Panc1 (cell line): ENCODE results near the gene RAB30. TPM values are rescaled to one million over a fixed set of nuclear protein-coding genes. Genes with fewer than 3 reads are reported as not detected.

ENCODE experiments used
- ATAC-seq: fragments of 200-7000 bp; cut with Tn5 transposase; 2 replicates; pipeline ENCODE4 v1.9.1; 2020; ENCODE audit warnings: mild to moderate bottlenecking, moderate library complexity
- BruUV-seq: library from RNA; stranded (reverse); fragments of 400-500 nt; replicated peaks from 2 replicates; lab custom pipeline; 2021; lab: Mats Ljungman, UMichigan
- CTCF ChIA-PET: fragments of 300-600 bp; sonication (Branson Sonifier 250); formaldehyde crosslinking; loops from one replicate; lab custom pipeline; 2022; ENCODE audit warnings: antibody characterized with exemption; lab: Charles Lee
- POLR2A ChIA-PET: fragments of 300-600 bp; sonication (Branson Sonifier 250); formaldehyde crosslinking; loops from one replicate; lab custom pipeline; 2022; ENCODE audit warnings: antibody characterized with exemption; lab: Charles Lee
- DNase-seq: peaks from one replicate; pipeline ENCODE4 v3.0.0-alpha.2; 2010; ENCODE audit warnings: low read depth, low spot score
- H3K27ac ChIP-seq: 2 replicates; pipeline ENCODE4 v1.5.1; 2011; ENCODE audit warnings: mild to moderate bottlenecking, low read length, inconsistent platforms
- H3K27me3 ChIP-seq: fragments of 200-500 bp; sonication (Bioruptor generic); 2 replicates; pipeline ENCODE4 v1.6.0; 2014; ENCODE audit warnings: low read length, inconsistent platforms; ENCODE audit not compliant: control insufficient read depth, insufficient read depth
- H3K36me3 ChIP-seq: fragments of 200-500 bp; sonication (Bioruptor generic); 2 replicates; pipeline ENCODE4 v1.5.1; 2014; ENCODE audit warnings: inconsistent platforms, mild to moderate bottlenecking, low read length, moderate library complexity; ENCODE audit not compliant: control insufficient read depth, insufficient read depth
- H3K4me1 ChIP-seq: 2 replicates; pipeline ENCODE4 v1.5.1; 2011; ENCODE audit warnings: inconsistent platforms, mild to moderate bottlenecking, low read length, moderate library complexity; ENCODE audit not compliant: control insufficient read depth, insufficient read depth
- H3K4me3 ChIP-seq, 2 experiments: 2 replicates each; pipeline ENCODE4 v1.5.1; 2011 to 2012; ENCODE audit warnings: low read depth in 2 of 2, low read length in 2 of 2, mild to moderate bottlenecking in 2 of 2, inconsistent platforms in 1 of 2, moderate library complexity in 1 of 2
- H3K9me3 ChIP-seq: fragments of 200-500 bp; sonication (Bioruptor generic); 2 replicates; pipeline ENCODE4 v1.5.1; 2014; ENCODE audit warnings: low read depth, mild to moderate bottlenecking, inconsistent platforms, low read length, moderate library complexity; ENCODE audit not compliant: control insufficient read depth, insufficient read depth
- POLR2AphosphoS5 ChIP-seq: IDR thresholded peaks from 2 replicates; pipeline ENCODE4 v1.6.1; 2012; ENCODE audit warnings: mild to moderate bottlenecking, low read depth, low read length, moderate library complexity
- SIN3A ChIP-seq: IDR thresholded peaks from 2 replicates; pipeline ENCODE4 v1.6.1; 2012; ENCODE audit warnings: low read depth, mild to moderate bottlenecking, low read length, moderate library complexity, borderline replicate concordance; ENCODE audit not compliant: insufficient read depth
- TCF7L2 ChIP-seq: IDR thresholded peaks from 2 replicates; pipeline ENCODE4 v1.6.1; 2011; ENCODE audit warnings: mild to moderate bottlenecking, low read depth, low read length, inconsistent platforms
- in situ Hi-C: cut with HindIII; loops from 2 replicates; pipeline ENCODE4 v1.10.0; 2016; ENCODE audit warnings: low sequenced_read_pairs, low pct_unique_long_range_greater_than_20kb
- intact Hi-C: fragments of 100-400 bp; cut with micrococcal nuclease; formaldehyde crosslinking; loops from one replicate; pipeline ENCODE4 v1.10.0; 2022; ENCODE audit not compliant: unreplicated experiment
- total RNA-seq: library from RNA; stranded (reverse); gene quantifications from one replicate; pipeline ENCODE4 v1.2.1, GENCODE V29; 2021; ENCODE audit not compliant: unreplicated experiment
- TF ChIP-seq, protein P1 (sequence below), 2 experiments: IDR thresholded peaks; 2 replicates each; pipeline ENCODE4 v1.6.1; 2011 to 2012; ENCODE audit warnings: low read depth in 2 of 2, control low read depth in 1 of 2, low read length in 1 of 2, mild to moderate bottlenecking in 1 of 2, moderate library complexity in 1 of 2; ENCODE audit not compliant: insufficient read depth in 1 of 2
- TF ChIP-seq, protein P2 (sequence below): fragments of 450-650 bp; IDR thresholded peaks from 2 replicates; pipeline ENCODE4 v1.5.1; 2017; ENCODE audit warnings: mild to moderate bottlenecking

Gene RAB30
- total RNA-seq, 1 experiment from 2014 or later = 19.0 TPM

DNA sequence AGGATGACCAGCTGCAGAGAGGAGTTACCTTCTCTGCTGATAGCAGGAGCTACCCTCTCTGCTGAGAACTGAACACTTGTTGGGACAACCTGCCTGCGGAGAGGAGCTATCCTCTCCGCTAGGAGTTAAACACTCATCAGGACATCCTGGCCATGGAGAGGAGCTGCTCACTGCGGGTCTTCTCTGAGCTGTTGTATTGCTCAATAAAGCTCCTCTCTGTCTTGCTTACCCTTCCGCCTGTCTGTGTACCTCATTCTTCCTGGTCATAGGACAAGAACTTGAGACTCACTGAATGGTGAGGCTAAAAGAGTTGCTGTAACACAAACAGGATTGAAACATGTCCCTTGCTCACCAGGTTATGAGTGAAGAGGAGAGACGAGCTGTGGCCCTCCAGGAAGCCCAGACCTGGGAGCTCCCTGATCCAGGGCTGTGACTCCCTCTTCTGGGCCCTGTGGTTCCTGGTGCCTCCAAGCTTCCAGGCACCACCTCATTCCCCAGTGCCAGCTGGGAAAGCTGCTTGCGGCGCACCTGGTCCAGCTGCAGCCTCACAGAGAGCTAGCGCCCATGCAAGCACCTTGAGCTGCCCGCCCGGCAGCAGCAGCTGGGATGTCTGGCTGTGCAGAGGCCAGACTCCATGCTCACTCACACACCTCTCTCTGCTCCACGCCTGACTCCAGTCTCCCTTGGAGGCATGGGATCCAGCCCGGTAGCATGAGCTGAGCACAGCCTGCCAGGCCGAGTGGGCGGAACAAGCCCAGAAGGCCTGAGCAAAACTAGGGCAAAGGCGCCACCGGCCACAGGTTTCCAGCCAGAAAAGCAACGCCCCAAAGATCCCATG, 50.5 kb downstream of the RAB30 start:
- DNase-seq (no peak), ATAC-seq (no peak)
- no peak overlapping the region for H3K27ac ChIP-seq
- H3K36me3 ChIP-seq = no peaks in the 10 kb centered on the region
- in situ Hi-C loops = no loop called here
- ChIA-PET POLR2A (interaction anchor here (0.6 kb wide), 1 partner anchor 15 kb away, joined by 4 read pairs; no protein-coding TSS in a partner anchor), CTCF (interaction anchor here (0.6 kb wide), 1 partner anchor 21 kb away, joined by 3 read pairs; no protein-coding TSS in a partner anchor)
- TF ChIP-seq POLR2AphosphoS5 = no peak
- TF ChIP-seq, protein P1, sequence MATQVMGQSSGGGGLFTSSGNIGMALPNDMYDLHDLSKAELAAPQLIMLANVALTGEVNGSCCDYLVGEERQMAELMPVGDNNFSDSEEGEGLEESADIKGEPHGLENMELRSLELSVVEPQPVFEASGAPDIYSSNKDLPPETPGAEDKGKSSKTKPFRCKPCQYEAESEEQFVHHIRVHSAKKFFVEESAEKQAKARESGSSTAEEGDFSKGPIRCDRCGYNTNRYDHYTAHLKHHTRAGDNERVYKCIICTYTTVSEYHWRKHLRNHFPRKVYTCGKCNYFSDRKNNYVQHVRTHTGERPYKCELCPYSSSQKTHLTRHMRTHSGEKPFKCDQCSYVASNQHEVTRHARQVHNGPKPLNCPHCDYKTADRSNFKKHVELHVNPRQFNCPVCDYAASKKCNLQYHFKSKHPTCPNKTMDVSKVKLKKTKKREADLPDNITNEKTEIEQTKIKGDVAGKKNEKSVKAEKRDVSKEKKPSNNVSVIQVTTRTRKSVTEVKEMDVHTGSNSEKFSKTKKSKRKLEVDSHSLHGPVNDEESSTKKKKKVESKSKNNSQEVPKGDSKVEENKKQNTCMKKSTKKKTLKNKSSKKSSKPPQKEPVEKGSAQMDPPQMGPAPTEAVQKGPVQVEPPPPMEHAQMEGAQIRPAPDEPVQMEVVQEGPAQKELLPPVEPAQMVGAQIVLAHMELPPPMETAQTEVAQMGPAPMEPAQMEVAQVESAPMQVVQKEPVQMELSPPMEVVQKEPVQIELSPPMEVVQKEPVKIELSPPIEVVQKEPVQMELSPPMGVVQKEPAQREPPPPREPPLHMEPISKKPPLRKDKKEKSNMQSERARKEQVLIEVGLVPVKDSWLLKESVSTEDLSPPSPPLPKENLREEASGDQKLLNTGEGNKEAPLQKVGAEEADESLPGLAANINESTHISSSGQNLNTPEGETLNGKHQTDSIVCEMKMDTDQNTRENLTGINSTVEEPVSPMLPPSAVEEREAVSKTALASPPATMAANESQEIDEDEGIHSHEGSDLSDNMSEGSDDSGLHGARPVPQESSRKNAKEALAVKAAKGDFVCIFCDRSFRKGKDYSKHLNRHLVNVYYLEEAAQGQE (IDR thresholded peaks at IDR 0.05; ENCODE audit: insufficient read depth in 1 of 2, low read depth in 2 of 2, low read length in 1 of 2) = no peak
- TF ChIP-seq TCF7L2 = no peak
- TF ChIP-seq SIN3A = no peak
- TF ChIP-seq, protein P2, sequence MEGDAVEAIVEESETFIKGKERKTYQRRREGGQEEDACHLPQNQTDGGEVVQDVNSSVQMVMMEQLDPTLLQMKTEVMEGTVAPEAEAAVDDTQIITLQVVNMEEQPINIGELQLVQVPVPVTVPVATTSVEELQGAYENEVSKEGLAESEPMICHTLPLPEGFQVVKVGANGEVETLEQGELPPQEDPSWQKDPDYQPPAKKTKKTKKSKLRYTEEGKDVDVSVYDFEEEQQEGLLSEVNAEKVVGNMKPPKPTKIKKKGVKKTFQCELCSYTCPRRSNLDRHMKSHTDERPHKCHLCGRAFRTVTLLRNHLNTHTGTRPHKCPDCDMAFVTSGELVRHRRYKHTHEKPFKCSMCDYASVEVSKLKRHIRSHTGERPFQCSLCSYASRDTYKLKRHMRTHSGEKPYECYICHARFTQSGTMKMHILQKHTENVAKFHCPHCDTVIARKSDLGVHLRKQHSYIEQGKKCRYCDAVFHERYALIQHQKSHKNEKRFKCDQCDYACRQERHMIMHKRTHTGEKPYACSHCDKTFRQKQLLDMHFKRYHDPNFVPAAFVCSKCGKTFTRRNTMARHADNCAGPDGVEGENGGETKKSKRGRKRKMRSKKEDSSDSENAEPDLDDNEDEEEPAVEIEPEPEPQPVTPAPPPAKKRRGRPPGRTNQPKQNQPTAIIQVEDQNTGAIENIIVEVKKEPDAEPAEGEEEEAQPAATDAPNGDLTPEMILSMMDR = no peak
- H3K4me1 ChIP-seq = peaks cover 19% of the 10 kb centered on the region
- H3K27me3 ChIP-seq = no peaks in the 10 kb centered on the region
- no TSS peak for BruUV-seq
- H3K9me3 ChIP-seq = no peaks in the 10 kb centered on the region
- intact Hi-C loops = no loop called here
- no peak overlapping the region for H3K4me3 ChIP-seq

DNA sequence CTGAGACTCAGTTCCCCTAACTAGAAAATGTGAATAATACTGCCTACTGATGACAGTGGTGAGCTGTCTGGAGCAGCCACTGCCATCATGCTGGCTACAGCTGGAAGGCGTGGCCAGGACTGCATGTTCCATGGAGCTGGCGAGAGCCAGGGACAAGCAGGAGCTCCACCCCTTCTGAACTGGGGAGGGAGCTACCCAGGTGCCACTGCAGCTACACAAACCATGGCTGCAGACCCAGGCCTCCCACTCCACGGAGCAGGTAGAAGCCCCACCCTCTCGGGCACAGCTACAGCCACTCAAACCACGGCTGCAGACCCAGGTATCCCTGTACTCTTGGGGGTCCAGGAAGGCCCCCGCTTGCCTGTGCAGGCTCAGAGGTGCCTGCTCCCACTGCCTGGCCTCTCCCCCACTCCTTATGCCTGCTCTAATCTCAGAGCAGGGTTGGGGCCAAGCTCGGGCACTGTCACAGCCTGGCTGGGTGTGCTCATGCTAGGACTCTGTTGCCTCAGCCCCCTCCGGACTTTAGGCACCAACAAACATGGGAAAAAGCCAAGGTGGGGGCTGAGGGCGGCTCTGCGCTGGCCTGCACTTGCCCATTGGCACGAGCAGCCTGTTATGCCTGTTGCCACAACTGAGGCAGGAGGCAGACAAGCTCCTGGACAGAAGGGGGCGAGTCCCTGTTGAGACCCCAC, 51.7 kb downstream of the RAB30 start:
- no peaks in the 10 kb centered on the region for H3K9me3 ChIP-seq
- peaks cover 10% of the 10 kb centered on the region for H3K4me1 ChIP-seq
- no peak for DNase-seq
- H3K4me3 ChIP-seq = no peak overlapping the region
- ChIA-PET POLR2A (interaction anchor here (0.6 kb wide), 1 partner anchor 10 kb away, joined by 8 read pairs; no protein-coding TSS in a partner anchor), CTCF (no interaction called here)
- no peaks in the 10 kb centered on the region for H3K36me3 ChIP-seq
- no peaks in the 10 kb centered on the region for H3K27me3 ChIP-seq
- BruUV-seq = no TSS peak
- in situ Hi-C loops (no loop called here), intact Hi-C loops (no loop called here)
- peak; percentile 49; the same call in 1 of the 2 replicates for ATAC-seq
- H3K27ac ChIP-seq = no peak overlapping the region
- TF ChIP-seq SIN3A (no peak), TCF7L2 (no peak), POLR2AphosphoS5 (no peak)
- TF ChIP-seq, protein P2 = no peak
- TF ChIP-seq, protein P1 (IDR thresholded peaks at IDR 0.05; ENCODE audit: insufficient read depth in 1 of 2, low read depth in 2 of 2, low read length in 1 of 2) = no peak
